ENCODE results near the gene MRPS11.

The MRPS11 gene

DNA sequence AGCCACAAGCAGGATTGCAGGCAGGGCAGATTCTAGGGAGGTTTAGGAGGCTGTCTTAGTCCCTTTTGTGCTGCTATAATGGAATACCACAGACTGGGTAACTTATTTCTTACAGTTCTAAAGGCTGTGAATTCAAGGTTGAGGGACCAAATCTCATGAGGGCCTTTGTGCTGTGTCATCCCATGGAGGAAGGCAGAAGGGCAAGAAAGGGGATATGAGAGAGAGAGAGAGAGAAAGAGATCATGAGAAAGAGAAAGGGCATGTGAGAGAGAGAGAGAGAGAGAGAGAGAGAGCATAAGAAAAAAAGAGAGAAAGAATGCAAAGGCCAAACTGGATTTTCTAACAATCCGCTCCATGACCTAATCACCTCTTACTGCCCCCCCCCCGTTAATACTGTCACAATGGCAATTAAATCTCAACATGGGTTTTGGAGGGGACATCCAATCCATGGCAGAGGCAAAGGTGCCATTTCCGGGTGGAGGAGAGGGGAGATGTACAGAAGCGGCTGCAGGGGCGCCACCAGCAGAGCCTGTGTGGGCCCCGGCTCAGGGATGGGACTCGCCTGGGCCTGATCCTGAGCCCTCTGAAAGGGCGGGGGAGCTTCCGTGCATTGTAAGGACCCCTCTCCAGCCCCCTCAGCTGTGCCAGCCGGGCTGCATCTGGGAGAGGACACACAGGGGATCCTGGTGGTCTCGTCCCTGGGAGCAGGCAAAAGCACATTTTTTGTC, 20.5 kb downstream of the MRPS11 start:
- ATAC-seq = no peak
- no peak for TF ChIP-seq TOX (CRISPR knock-in tag; IDR thresholded peaks at IDR 0.05; ENCODE audit: borderline replicate concordance)
- TF ChIP-seq PPARA (CRISPR knock-in tag; IDR thresholded peaks at IDR 0.05; ENCODE audit: borderline replicate concordance) = no peak
- TF ChIP-seq ZNF70 (CRISPR knock-in tag; IDR thresholded peaks at IDR 0.05) = no peak
- no peak for TF ChIP-seq TCF4 (CRISPR knock-in tag; IDR thresholded peaks at IDR 0.05; ENCODE audit: borderline replicate concordance)
- TF ChIP-seq, protein P1, sequence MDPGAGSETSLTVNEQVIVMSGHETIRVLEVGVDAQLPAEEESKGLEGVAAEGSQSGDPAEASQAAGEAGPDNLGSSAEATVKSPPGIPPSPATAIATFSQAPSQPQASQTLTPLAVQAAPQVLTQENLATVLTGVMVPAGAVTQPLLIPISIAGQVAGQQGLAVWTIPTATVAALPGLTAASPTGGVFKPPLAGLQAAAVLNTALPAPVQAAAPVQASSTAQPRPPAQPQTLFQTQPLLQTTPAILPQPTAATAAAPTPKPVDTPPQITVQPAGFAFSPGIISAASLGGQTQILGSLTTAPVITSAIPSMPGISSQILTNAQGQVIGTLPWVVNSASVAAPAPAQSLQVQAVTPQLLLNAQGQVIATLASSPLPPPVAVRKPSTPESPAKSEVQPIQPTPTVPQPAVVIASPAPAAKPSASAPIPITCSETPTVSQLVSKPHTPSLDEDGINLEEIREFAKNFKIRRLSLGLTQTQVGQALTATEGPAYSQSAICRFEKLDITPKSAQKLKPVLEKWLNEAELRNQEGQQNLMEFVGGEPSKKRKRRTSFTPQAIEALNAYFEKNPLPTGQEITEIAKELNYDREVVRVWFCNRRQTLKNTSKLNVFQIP (CRISPR knock-in tag; IDR thresholded peaks at IDR 0.05; ENCODE audit: borderline replicate concordance, low read depth) = no peak
- no peak for TF ChIP-seq RARB (CRISPR knock-in tag; IDR thresholded peaks at IDR 0.05)
- TF ChIP-seq, protein P2, sequence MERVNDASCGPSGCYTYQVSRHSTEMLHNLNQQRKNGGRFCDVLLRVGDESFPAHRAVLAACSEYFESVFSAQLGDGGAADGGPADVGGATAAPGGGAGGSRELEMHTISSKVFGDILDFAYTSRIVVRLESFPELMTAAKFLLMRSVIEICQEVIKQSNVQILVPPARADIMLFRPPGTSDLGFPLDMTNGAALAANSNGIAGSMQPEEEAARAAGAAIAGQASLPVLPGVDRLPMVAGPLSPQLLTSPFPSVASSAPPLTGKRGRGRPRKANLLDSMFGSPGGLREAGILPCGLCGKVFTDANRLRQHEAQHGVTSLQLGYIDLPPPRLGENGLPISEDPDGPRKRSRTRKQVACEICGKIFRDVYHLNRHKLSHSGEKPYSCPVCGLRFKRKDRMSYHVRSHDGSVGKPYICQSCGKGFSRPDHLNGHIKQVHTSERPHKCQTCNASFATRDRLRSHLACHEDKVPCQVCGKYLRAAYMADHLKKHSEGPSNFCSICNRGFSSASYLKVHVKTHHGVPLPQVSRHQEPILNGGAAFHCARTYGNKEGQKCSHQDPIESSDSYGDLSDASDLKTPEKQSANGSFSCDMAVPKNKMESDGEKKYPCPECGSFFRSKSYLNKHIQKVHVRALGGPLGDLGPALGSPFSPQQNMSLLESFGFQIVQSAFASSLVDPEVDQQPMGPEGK (CRISPR knock-in tag; IDR thresholded peaks at IDR 0.05; ENCODE audit: borderline replicate concordance) = no peak

DNA sequence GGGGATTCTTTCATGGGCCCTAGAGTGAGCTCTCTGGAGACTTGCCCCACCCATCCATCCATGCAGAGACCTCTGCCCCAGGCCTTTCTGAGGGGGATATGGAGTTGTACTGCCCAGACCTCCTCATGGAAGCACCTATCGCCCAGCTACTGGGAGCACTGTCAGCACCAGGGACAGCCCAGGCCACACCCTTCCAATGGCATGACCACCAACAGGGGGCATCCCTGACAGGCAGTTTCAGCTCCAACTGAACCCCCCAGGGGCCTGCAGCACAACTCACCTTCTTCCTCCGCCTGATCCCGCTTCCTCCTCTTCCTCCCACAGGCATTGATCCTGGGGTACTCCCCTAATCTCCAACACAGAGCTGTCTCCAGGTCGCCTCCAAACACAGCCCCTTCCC, 21.8 kb downstream of the MRPS11 start:
- ATAC-seq = no peak
- no peak for TF ChIP-seq ZNF8 (CRISPR knock-in tag; IDR thresholded peaks at IDR 0.05)
- no peak for TF ChIP-seq CSDC2 (CRISPR knock-in tag; IDR thresholded peaks at IDR 0.05)
- no peak for TF ChIP-seq ZNF565 (CRISPR knock-in tag; conservative IDR thresholded peaks at IDR 0.05; ENCODE audit: low read depth)
- TF ChIP-seq ARNTL (CRISPR knock-in tag; IDR thresholded peaks at IDR 0.05; ENCODE audit: borderline replicate concordance, low read depth) = no peak
- no peak for TF ChIP-seq PPARA (CRISPR knock-in tag; IDR thresholded peaks at IDR 0.05; ENCODE audit: borderline replicate concordance)
- TF ChIP-seq, protein P2 (CRISPR knock-in tag; IDR thresholded peaks at IDR 0.05; ENCODE audit: borderline replicate concordance) = no peak
- TF ChIP-seq ISL1 (CRISPR knock-in tag; IDR thresholded peaks at IDR 0.05) = no peak
- TF ChIP-seq, protein P1 (CRISPR knock-in tag; IDR thresholded peaks at IDR 0.05; ENCODE audit: borderline replicate concordance, low read depth) = no peak

DNA sequence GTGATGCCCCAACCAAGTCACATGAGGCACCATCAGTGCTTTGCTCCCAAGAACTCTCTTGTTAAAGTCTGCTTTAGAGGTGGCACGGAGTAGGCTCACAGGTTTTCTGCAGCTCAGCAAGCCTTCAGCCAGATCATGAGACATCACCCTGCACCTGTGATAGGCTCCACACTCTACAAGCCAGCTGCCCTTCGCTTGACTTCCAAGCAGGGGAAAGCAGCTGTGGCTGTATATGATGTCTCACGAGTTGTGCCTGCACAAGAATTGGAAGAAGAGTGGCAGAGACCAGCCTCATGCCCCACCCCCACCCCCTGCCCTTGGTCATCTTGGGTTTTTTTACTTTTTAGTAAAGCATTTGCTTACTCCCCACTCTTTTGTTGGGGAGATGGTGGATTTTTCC, 22.5 kb downstream of the MRPS11 start:
- no peak for ATAC-seq
- TF ChIP-seq SNAI2 (CRISPR knock-in tag; IDR thresholded peaks at IDR 0.05) (no peak), ESRRG (CRISPR knock-in tag; IDR thresholded peaks at IDR 0.05) (no peak), ZFP3 (CRISPR knock-in tag; IDR thresholded peaks at IDR 0.05) (no peak), ARNTL (CRISPR knock-in tag; IDR thresholded peaks at IDR 0.05; ENCODE audit: borderline replicate concordance, low read depth) (no peak), ZNF70 (CRISPR knock-in tag; IDR thresholded peaks at IDR 0.05) (no peak), TCF4 (CRISPR knock-in tag; IDR thresholded peaks at IDR 0.05; ENCODE audit: borderline replicate concordance) (no peak), ZNF565 (CRISPR knock-in tag; conservative IDR thresholded peaks at IDR 0.05; ENCODE audit: low read depth) (no peak), TOX (CRISPR knock-in tag; IDR thresholded peaks at IDR 0.05; ENCODE audit: borderline replicate concordance) (no peak), RARB (CRISPR knock-in tag; IDR thresholded peaks at IDR 0.05) (no peak), OSR1 (CRISPR knock-in tag; IDR thresholded peaks at IDR 0.05) (no peak), PPARA (CRISPR knock-in tag; IDR thresholded peaks at IDR 0.05; ENCODE audit: borderline replicate concordance) (no peak)
- TF ChIP-seq, protein P2 (CRISPR knock-in tag; IDR thresholded peaks at IDR 0.05; ENCODE audit: borderline replicate concordance) = no peak
- TF ChIP-seq, protein P3, sequence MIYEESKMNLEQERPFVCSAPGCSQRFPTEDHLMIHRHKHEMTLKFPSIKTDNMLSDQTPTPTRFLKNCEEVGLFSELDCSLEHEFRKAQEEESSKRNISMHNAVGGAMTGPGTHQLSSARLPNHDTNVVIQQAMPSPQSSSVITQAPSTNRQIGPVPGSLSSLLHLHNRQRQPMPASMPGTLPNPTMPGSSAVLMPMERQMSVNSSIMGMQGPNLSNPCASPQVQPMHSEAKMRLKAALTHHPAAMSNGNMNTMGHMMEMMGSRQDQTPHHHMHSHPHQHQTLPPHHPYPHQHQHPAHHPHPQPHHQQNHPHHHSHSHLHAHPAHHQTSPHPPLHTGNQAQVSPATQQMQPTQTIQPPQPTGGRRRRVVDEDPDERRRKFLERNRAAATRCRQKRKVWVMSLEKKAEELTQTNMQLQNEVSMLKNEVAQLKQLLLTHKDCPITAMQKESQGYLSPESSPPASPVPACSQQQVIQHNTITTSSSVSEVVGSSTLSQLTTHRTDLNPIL (CRISPR knock-in tag; IDR thresholded peaks at IDR 0.05; ENCODE audit: low read depth) = no peak
- TF ChIP-seq, protein P4, sequence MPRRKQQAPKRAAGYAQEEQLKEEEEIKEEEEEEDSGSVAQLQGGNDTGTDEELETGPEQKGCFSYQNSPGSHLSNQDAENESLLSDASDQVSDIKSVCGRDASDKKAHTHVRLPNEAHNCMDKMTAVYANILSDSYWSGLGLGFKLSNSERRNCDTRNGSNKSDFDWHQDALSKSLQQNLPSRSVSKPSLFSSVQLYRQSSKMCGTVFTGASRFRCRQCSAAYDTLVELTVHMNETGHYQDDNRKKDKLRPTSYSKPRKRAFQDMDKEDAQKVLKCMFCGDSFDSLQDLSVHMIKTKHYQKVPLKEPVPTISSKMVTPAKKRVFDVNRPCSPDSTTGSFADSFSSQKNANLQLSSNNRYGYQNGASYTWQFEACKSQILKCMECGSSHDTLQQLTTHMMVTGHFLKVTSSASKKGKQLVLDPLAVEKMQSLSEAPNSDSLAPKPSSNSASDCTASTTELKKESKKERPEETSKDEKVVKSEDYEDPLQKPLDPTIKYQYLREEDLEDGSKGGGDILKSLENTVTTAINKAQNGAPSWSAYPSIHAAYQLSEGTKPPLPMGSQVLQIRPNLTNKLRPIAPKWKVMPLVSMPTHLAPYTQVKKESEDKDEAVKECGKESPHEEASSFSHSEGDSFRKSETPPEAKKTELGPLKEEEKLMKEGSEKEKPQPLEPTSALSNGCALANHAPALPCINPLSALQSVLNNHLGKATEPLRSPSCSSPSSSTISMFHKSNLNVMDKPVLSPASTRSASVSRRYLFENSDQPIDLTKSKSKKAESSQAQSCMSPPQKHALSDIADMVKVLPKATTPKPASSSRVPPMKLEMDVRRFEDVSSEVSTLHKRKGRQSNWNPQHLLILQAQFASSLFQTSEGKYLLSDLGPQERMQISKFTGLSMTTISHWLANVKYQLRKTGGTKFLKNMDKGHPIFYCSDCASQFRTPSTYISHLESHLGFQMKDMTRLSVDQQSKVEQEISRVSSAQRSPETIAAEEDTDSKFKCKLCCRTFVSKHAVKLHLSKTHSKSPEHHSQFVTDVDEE (CRISPR knock-in tag; IDR thresholded peaks at IDR 0.05) = no peak
- TF ChIP-seq, protein P1 (CRISPR knock-in tag; IDR thresholded peaks at IDR 0.05; ENCODE audit: borderline replicate concordance, low read depth) = no peak
